Thyroid gland (tissue), 4 donors: ENCODE results near the gene KRT33A. TPM values are rescaled to one million over a fixed set of nuclear protein-coding genes. Genes with fewer than 3 reads are reported as not detected.
"Not testable (repeated sequence)": the region's sequence is repeated elsewhere in the genome, so short reads cannot be mapped to it uniquely, and the experiment has no call there.

Experiments
- DNase-seq, 2 donors: peaks; one replicate each; pipeline ENCODE4 v3.0.0-alpha.2; 2019
- H3K27ac ChIP-seq, 3 donors: fragments of 200-600 bp; sonication (generic); 1 replicate in 2 of 3; 2 replicates in 1 of 3; pipeline ENCODE4 v1.5.1; 2016 to 2019; ENCODE audit warnings: mild to moderate bottlenecking in 1 of 3, moderate library complexity in 1 of 3
- H3K27me3 ChIP-seq: fragments of 200-600 bp; sonication (generic); one replicate; pipeline ENCODE4 v1.5.1; 2019
- H3K36me3 ChIP-seq, 2 donors: fragments of 200-600 bp; sonication (generic); one replicate each; pipeline ENCODE4 v1.5.1; 2016 to 2019
- H3K4me1 ChIP-seq, 2 donors: fragments of 200-600 bp; sonication (generic); one replicate each; pipeline ENCODE4 v1.5.1; 2017 to 2019
- H3K4me3 ChIP-seq, 3 donors: fragments of 200-600 bp; sonication (generic); replicated peaks in 1 of 3; 1 replicate in 2 of 3; 2 replicates in 1 of 3; pipeline ENCODE4 v1.5.1; 2016; ENCODE audit warnings: mild to moderate bottlenecking in 1 of 3
- H3K9me3 ChIP-seq: fragments of 200-600 bp; sonication (generic); one replicate; pipeline ENCODE4 v1.5.1; 2017
- POLR2A ChIP-seq, 2 donors: fragments of 450-650 bp; IDR thresholded peaks; one replicate each; pipeline ENCODE4 v1.6.1; 2017; ENCODE audit warnings: antibody characterized with exemption in 2 of 2, mild to moderate bottlenecking in 2 of 2, moderate library complexity in 1 of 2
- WGBS, 2 donors: methylation state at CpG; one replicate each; pipeline ENCODE4 v1.1.5; 2017; 5-methylcytosine and 5-hydroxymethylcytosine counted together
- intact Hi-C: fragments of 100-400 bp; cut with DNase I; formaldehyde crosslinking; loops from one replicate; pipeline ENCODE4 v1.15.1; 2023
- total RNA-seq, 4 donors: library from RNA; depleted of rRNA; stranded (reverse); fragments of >200 nt; gene quantifications; one replicate each; pipeline ENCODE4 v1.2.3, GENCODE V29; 2016
- TF ChIP-seq, protein P1 (sequence below), 6 experiments: fragments of 200-600 bp in 3 of 6; fragments of 450-650 bp in 3 of 6; sonication (generic) in 3 of 6; IDR thresholded peaks; one replicate each; pipeline ENCODE4 v1.5.1; 2016 to 2019; ENCODE audit warnings: antibody characterized with exemption in 6 of 6, mild to moderate bottlenecking in 2 of 6, inconsistent platforms in 1 of 6, moderate library complexity in 1 of 6

The KRT33A gene
- total RNA-seq: not detected

DNA sequence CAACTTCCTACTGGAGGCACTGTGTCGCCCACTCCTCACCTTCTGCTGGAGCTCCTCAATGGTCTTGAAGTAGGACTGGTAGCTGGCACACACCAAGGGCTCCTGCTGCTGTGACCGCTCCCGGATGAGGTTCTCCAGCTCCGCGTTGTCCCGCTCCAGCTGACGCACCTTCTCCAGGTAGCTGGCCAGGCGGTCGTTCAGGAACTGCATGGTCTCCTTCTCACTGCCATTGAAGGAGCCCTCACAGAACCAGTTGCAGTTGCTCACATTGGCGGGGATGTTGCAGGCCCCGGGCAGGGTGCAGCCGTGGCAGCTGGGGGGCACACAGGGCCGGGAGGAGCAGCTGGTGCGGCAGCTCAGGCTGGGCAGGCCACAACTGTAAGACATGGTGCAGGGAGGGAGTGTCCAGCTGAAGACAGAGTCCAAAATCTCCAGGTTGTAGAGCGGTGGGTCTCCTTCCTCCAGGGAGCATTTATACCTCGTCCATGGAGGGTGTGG, at the start of gene KRT33A:
Gene KRT33A, minus strand, starts transcription at position 448 of the 498 bp plus-strand sequence. Its CDS starts 61 bp downstream, at position 387.
- H3K36me3 ChIP-seq, intact Hi-C loops, H3K27me3 ChIP-seq, H3K4me1 ChIP-seq, H3K27ac ChIP-seq, DNase-seq, H3K4me3 ChIP-seq, H3K9me3 ChIP-seq: not testable (repeated sequence)
- 84 to 94% methylated on average over 16 of the region's 16 CpGs for WGBS, 2 donors

DNA sequence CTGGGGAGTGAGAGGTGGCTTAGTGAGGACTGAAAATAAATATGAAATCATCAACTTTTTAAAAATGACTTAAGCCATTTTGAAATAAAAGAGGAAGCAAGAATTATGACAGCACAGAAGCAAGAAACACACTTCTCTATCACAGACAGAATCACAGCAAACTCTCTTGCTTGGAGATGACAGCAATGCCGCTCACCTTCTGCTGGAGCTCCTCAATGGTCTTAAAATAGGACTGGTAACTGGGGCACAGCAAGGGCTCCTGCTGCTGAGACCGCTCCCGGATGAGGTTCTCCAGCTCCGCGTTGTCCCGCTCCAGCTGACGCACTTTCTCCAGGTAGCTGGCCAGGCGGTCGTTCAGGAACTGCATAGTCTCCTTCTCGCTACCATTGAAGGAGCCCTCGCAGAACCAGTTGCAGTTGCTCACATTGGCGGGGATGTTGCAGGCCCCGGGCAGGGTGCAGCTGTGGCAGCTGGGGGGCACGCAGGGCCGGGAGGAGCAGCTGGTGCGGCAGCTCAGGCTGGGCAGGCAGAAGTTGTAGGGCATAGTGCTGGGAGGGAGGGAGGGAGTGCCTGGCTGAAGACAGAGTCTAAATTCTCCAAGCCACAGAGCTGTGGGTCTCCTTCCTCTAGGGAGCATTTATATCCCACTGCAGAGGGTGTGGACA, 46.5 kb upstream of the KRT33A start, which contains the start of gene KRT31:
Gene KRT31, minus strand, starts transcription at position 613 of the 665 bp plus-strand sequence. Its CDS starts 69 bp downstream, at position 544.
- intact Hi-C loops: no loop called here
- DNase-seq: no peak
- H3K4me3 ChIP-seq: no peak within 1 kb of the TSS
- no peaks in the 10 kb centered on the region for H3K27me3 ChIP-seq
- 83 to 95% methylated on average over 7 to 16 of the region's 16 CpGs for WGBS, 2 donors
- no peaks in the 10 kb centered on the region for H3K36me3 ChIP-seq
- no peak within 1 kb of the TSS for H3K27ac ChIP-seq
- no peaks in the 10 kb centered on the region for H3K9me3 ChIP-seq
- TF ChIP-seq, protein P1, sequence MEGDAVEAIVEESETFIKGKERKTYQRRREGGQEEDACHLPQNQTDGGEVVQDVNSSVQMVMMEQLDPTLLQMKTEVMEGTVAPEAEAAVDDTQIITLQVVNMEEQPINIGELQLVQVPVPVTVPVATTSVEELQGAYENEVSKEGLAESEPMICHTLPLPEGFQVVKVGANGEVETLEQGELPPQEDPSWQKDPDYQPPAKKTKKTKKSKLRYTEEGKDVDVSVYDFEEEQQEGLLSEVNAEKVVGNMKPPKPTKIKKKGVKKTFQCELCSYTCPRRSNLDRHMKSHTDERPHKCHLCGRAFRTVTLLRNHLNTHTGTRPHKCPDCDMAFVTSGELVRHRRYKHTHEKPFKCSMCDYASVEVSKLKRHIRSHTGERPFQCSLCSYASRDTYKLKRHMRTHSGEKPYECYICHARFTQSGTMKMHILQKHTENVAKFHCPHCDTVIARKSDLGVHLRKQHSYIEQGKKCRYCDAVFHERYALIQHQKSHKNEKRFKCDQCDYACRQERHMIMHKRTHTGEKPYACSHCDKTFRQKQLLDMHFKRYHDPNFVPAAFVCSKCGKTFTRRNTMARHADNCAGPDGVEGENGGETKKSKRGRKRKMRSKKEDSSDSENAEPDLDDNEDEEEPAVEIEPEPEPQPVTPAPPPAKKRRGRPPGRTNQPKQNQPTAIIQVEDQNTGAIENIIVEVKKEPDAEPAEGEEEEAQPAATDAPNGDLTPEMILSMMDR (IDR thresholded peaks at IDR 0.05): no peak
- no peak for TF ChIP-seq POLR2A (IDR thresholded peaks at IDR 0.05)
- no peaks in the 10 kb centered on the region for H3K4me1 ChIP-seq

DNA sequence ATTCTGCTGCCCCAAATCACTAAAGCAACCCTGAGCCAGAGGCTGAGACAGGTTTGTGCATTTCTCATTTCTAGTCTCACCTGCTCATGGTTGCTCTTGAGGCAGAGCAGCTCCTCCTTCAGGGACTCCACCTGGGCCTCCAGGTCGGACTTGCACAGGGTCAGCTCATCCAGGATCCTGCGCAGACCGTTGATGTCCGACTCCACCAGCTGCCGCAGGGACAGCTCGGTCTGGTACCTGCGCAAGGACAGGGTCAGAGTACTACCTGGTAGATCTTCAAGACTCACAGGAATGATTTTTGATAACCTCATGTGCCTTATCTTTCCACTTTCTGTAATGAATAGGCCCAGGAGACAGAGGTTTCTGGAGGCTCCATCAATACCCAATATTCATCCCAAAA, 45.7 kb upstream of the KRT33A start:
- H3K9me3 ChIP-seq: no peaks in the 10 kb centered on the region
- WGBS, 2 donors: 95% methylated on average over 7 of the region's 7 CpGs; no CpG with 5 or more reads in 1 of the 2 donors
- H3K27me3 ChIP-seq: no peaks in the 10 kb centered on the region
- no peaks in the 10 kb centered on the region for H3K36me3 ChIP-seq
- TF ChIP-seq, protein P1 (IDR thresholded peaks at IDR 0.05): no peak
- no peak for TF ChIP-seq POLR2A (IDR thresholded peaks at IDR 0.05)
- no peak for DNase-seq
- H3K4me3 ChIP-seq: no peak overlapping the region
- intact Hi-C loops: no loop called here
- no peaks in the 10 kb centered on the region for H3K4me1 ChIP-seq
- no peak overlapping the region for H3K27ac ChIP-seq

DNA sequence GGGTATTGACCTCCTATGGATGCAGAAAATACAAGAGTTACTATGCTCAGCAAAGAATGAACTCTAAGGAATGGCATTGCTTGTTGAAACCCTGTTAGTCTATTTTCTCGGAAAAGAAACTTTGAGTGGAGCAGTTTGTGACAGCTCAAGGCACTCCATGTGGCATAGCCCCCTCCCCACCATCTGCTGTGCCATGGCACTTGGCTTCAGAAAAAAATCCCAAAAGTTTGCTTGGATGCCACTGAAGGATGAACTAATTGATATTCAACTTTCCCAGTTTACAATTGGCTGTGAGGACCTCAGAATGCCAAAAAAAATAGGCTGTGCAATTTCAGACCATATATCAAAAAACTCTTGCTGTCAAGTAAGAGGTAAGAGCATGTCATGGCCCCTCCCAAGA, 45.0 kb upstream of the KRT33A start:
- no peak for TF ChIP-seq POLR2A (IDR thresholded peaks at IDR 0.05)
- 88 to 100% methylated on average over 1 of the region's 1 CpG for WGBS, 2 donors
- DNase-seq: no peak
- H3K9me3 ChIP-seq: no peaks in the 10 kb centered on the region
- intact Hi-C loops: no loop called here
- no peaks in the 10 kb centered on the region for H3K27me3 ChIP-seq
- H3K27ac ChIP-seq: no peak overlapping the region
- no peaks in the 10 kb centered on the region for H3K36me3 ChIP-seq
- H3K4me1 ChIP-seq: no peaks in the 10 kb centered on the region
- no peak overlapping the region for H3K4me3 ChIP-seq

DNA sequence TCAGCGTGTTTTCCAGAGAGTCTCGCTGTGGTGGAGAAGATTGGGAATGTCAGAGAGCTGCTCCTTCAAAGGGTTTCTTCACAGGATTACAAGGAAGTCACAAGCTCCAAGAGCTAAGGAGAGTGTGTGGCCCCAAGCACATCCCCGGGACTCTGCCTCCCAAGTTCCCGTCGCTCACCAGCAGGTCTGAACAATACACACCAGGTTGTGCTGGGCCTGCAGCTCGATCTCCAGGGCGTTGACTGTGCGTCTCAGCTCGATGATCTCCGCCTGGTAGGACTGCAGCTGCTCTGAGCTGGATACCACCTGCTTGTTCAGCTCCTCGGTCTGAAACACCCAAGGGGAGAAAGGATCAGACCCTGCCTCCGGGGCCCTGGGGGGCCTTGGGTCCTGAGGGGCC, 44.4 kb upstream of the KRT33A start:
- H3K27ac ChIP-seq, H3K4me1 ChIP-seq, H3K36me3 ChIP-seq, H3K27me3 ChIP-seq, H3K9me3 ChIP-seq, DNase-seq, intact Hi-C loops, H3K4me3 ChIP-seq: not testable (repeated sequence)
- 90 to 92% methylated on average over 7 to 9 of the region's 12 CpGs for WGBS, 2 donors

DNA sequence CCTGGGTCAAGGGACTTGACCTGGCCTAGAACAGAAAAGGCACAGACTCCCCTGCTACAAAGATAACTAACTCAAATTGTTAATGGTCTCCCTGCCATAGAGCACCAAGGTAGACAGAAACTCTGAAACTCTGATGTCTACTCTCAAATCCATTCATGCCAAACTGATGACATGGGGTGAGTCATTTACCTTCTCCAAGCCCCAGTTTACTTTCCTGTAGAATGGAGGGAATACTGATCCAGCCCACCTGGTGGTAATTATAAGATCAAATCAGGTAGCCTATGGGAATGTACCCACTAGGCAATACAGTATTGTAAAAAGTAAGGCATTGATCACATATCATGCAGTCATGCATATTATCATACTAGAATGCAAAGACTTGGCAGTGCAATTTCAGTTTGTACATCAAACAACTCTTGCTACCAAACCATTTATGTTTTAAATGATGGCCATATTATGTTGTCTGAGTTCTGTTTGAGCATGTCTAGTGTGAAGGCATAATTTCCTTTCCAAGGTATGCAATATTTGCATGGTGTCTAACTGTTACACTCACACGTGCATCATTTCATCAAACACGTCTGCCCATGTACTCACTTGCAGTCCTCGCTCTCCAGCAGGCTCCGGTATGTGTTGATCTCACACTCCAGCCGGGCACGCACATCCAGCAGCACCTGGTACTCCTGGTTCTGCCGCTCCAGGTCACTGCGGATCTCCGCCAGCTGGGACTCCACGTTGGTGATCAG, 43.8 kb upstream of the KRT33A start:
- Histone ChIP-seq H3K27me3 (no peaks in the 10 kb centered on the region), H3K9me3 (no peaks in the 10 kb centered on the region), H3K4me1 (no peaks in the 10 kb centered on the region), H3K27ac (no peak overlapping the region), H3K36me3 (no peaks in the 10 kb centered on the region), H3K4me3 (no peak overlapping the region)
- no peak for DNase-seq
- intact Hi-C loops: no loop called here
- 90% methylated on average over 10 of the region's 10 CpGs for WGBS, 2 donors
- TF ChIP-seq POLR2A (IDR thresholded peaks at IDR 0.05): no peak
- TF ChIP-seq, protein P1 (IDR thresholded peaks at IDR 0.05): no peak
